Stimulated activated naive CD8-positive, alpha-beta T cell treated with anti-CD3 and anti-CD28 coated beads, Interleukin-15, Interleukin-2, amounts not matched to agents 100 ng/mL and 50 ng/mL, for 24 hours (primary cell): ENCODE measurements around the gene BAAT.
"Not testable (repeated sequence)": the region's sequence is repeated elsewhere in the genome, so short reads cannot be mapped to it uniquely, and the experiment has no call there.

ENCODE experiments used
- H3K27ac Mint-ChIP-seq: one replicate; pipeline ENCODE4 v1.8.0; 2021; ENCODE audit warnings: mild to moderate bottlenecking, mixed read lengths
- H3K27me3 Mint-ChIP-seq: one replicate; pipeline ENCODE4 v1.8.0; 2021; ENCODE audit warnings: mixed read lengths
- H3K36me3 Mint-ChIP-seq: one replicate; pipeline ENCODE4 v1.8.0; 2021; ENCODE audit warnings: low read depth, mixed read lengths
- H3K4me1 Mint-ChIP-seq: one replicate; pipeline ENCODE4 v1.8.0; 2021; ENCODE audit warnings: low read depth, mixed read lengths
- H3K4me3 Mint-ChIP-seq: one replicate; pipeline ENCODE4 v1.8.0; 2021; ENCODE audit warnings: mild to moderate bottlenecking, mixed read lengths
- H3K9me3 Mint-ChIP-seq: one replicate; pipeline ENCODE4 v1.8.0; 2021; ENCODE audit warnings: mixed read lengths

Gene BAAT

DNA sequence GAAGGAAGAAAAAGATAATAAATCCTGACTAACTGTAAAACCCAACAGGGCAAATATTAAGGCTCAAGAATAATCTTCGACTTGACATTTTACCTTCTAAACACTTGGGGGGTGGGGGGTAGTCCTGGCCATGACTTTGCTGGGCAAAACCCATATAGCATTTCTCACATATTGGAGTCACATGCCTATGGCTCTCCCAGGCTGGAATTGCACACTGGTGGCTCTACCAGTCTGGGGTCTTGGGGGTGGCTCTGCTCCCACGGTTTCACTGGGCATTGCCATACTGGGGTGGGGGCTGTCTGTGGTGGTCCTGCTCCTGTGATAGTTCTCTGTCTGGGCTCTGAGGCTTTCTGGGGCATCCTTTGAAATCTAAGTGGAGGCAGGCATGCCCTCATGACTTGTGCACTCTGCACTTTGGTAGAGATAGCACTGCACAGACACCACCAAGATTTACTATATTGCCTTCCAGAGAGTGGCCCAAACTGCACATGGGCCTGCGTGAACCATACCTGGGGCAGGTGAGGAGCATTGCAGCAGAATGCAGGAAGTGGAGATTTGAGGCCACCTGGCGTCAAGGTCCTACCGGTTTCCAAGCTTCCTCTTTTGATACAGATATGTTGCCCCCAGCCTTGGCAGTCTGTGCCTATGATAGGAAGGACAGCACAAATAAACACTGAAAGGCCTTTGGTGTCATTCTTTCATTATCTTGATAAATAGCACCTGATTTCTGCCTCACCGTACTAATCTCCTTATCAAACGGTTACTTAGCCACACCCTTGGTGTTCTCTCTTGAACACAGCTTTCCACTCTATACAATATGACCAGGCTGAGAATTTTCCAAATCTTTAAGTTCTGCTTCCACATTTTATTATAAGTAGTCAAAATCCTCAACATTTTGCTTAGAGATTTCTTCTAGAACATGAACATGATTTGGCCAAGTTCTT is 29.8 kb downstream of the BAAT start:
- H3K27me3 Mint-ChIP-seq = peaks cover 11% of the 10 kb centered on the region
- no peaks in the 10 kb centered on the region for H3K4me1 Mint-ChIP-seq
- H3K4me3 Mint-ChIP-seq = no peak overlapping the region
- no peaks in the 10 kb centered on the region for H3K36me3 Mint-ChIP-seq
- H3K9me3 Mint-ChIP-seq = no peaks in the 10 kb centered on the region
- H3K27ac Mint-ChIP-seq = no peak overlapping the region

- Mint-ChIP-seq H3K4me1 (no peaks in the 10 kb centered on the region), H3K27ac (no peak overlapping the region), H3K27me3 (peaks cover 11% of the 10 kb centered on the region), H3K9me3 (peaks cover 2% of the 10 kb centered on the region), H3K36me3 (no peaks in the 10 kb centered on the region), H3K4me3 (no peak overlapping the region)
Measured at GRCh38 chr9:101354143-101354764, 30.6 kb downstream of the BAAT start.

- peaks cover 14% of the 10 kb centered on the region for H3K27me3 Mint-ChIP-seq
- no peak overlapping the region for H3K27ac Mint-ChIP-seq
- H3K4me1 Mint-ChIP-seq = no peaks in the 10 kb centered on the region
- peaks cover 5% of the 10 kb centered on the region for H3K9me3 Mint-ChIP-seq
- no peaks in the 10 kb centered on the region for H3K36me3 Mint-ChIP-seq
- no peak overlapping the region for H3K4me3 Mint-ChIP-seq
Measured at GRCh38 chr9:101353683-101354082, 31.1 kb downstream of the BAAT start.

GRCh38 chr9:101352892-101353463 is 31.8 kb downstream of the BAAT start:
- Mint-ChIP-seq H3K27ac (no peak overlapping the region), H3K9me3 (peaks cover 5% of the 10 kb centered on the region), H3K4me3 (no peak overlapping the region), H3K4me1 (no peaks in the 10 kb centered on the region), H3K36me3 (no peaks in the 10 kb centered on the region), H3K27me3 (peaks cover 15% of the 10 kb centered on the region)

GRCh38 chr9:101350285-101350684 is 34.5 kb downstream of the BAAT start:
- H3K9me3 Mint-ChIP-seq = peaks cover 5% of the 10 kb centered on the region
- no peaks in the 10 kb centered on the region for H3K4me1 Mint-ChIP-seq
- peaks cover 24% of the 10 kb centered on the region for H3K27me3 Mint-ChIP-seq
- no peak overlapping the region for H3K4me3 Mint-ChIP-seq
- no peak overlapping the region for H3K27ac Mint-ChIP-seq
- no peaks in the 10 kb centered on the region for H3K36me3 Mint-ChIP-seq

GRCh38 chr9:101342595-101342994 is 42.2 kb downstream of the BAAT start:
- peaks cover 28% of the 10 kb centered on the region for H3K27me3 Mint-ChIP-seq
- no peaks in the 10 kb centered on the region for H3K9me3 Mint-ChIP-seq
- H3K4me1 Mint-ChIP-seq = no peaks in the 10 kb centered on the region
- H3K36me3 Mint-ChIP-seq = no peaks in the 10 kb centered on the region
- no peak overlapping the region for H3K4me3 Mint-ChIP-seq
- no peak overlapping the region for H3K27ac Mint-ChIP-seq

- H3K27me3 Mint-ChIP-seq = peaks cover 25% of the 10 kb centered on the region
- no peaks in the 10 kb centered on the region for H3K4me1 Mint-ChIP-seq
- H3K9me3 Mint-ChIP-seq = no peaks in the 10 kb centered on the region
- no peak overlapping the region for H3K27ac Mint-ChIP-seq
- H3K36me3 Mint-ChIP-seq = no peaks in the 10 kb centered on the region
- H3K4me3 Mint-ChIP-seq = no peak overlapping the region
Measured at GRCh38 chr9:101341958-101342357, 42.8 kb downstream of the BAAT start.

GRCh38 chr9:101337237-101337636 is 47.6 kb downstream of the BAAT start:
- H3K4me1 Mint-ChIP-seq = no peaks in the 10 kb centered on the region
- peaks cover 17% of the 10 kb centered on the region for H3K27me3 Mint-ChIP-seq
- no peak overlapping the region for H3K27ac Mint-ChIP-seq
- H3K4me3 Mint-ChIP-seq = no peak overlapping the region
- H3K9me3 Mint-ChIP-seq = no peaks in the 10 kb centered on the region
- no peaks in the 10 kb centered on the region for H3K36me3 Mint-ChIP-seq

DNA sequence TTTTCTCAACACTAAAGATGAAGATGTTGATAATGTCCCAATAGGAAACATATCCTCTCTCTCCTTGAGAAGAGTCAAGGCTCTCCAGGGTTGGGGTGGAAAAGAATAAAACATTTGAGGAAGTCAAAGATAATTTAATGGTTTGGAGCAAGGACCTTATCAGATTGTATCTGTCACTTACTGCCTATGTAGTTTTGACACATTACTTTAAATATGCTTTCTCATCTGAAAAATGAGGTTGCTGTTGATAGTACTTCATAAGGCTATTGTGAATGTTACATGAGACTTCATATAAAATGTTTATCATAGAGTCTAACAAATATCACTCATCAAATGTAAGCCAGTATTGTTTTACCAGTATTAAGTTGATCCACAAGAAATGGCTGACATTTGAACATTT is 48.7 kb downstream of the BAAT start:
- H3K9me3 Mint-ChIP-seq = no peaks in the 10 kb centered on the region
- H3K27me3 Mint-ChIP-seq = peaks cover 14% of the 10 kb centered on the region
- no peaks in the 10 kb centered on the region for H3K36me3 Mint-ChIP-seq
- H3K4me1 Mint-ChIP-seq = no peaks in the 10 kb centered on the region
- no peak overlapping the region for H3K4me3 Mint-ChIP-seq
- H3K27ac Mint-ChIP-seq = no peak overlapping the region

- peaks cover 7% of the 10 kb centered on the region for H3K27me3 Mint-ChIP-seq
Measured at GRCh38 chr9:101333926-101334702, 50.7 kb downstream of the BAAT start.

DNA sequence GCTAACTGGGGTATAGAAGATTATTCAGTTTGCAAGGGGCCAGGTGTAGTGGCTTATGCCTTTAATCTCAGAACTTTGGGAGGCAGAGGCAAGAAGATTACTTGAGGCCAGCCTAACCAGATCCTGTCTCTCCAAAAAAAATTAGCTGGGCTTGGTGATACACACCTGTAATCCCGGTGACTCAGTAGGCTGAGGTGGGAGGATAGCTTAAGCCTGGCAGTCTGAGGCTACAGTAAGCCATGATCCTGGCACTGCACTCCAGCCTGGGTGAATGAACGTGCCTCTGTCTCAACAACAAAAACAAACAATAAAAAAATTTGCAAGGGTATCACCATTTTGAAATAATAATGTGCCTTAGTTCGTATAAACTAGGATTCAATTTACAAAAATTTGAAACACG is 51.3 kb downstream of the BAAT start:
- Mint-ChIP-seq H3K27ac (no peak overlapping the region), H3K4me1 (no peaks in the 10 kb centered on the region), H3K4me3 (no peak overlapping the region), H3K27me3 (peaks cover 5% of the 10 kb centered on the region), H3K36me3 (no peaks in the 10 kb centered on the region), H3K9me3 (no peaks in the 10 kb centered on the region)

More at GRCh38 chr9:101333926-101334702, 50.7 kb downstream of the BAAT start:
- H3K27ac Mint-ChIP-seq = no peak overlapping the region
- no peaks in the 10 kb centered on the region for H3K36me3 Mint-ChIP-seq
- no peaks in the 10 kb centered on the region for H3K9me3 Mint-ChIP-seq
- H3K4me3 Mint-ChIP-seq = no peak overlapping the region
- H3K4me1 Mint-ChIP-seq = no peaks in the 10 kb centered on the region

DNA sequence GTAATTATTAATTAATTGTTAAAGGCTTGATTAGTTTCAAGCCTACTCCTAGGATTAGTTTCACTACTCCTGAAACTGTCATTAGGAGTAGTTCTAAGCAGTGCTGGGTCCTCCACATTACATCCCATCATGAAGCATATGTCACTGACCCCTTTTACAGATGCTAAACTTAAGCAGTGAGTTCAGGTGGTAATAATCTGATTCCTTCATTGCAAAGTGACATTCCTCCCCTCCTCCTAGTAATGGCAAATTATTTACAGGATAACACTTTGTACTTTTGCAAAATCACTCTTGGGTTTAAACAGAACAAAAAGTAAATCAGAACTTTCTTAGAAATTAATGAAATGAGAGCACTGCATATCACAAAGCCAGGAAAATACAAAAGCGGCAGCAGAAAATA is 52.4 kb downstream of the BAAT start:
- Mint-ChIP-seq H3K36me3 (no peaks in the 10 kb centered on the region), H3K27me3 (peaks cover 5% of the 10 kb centered on the region), H3K4me1 (no peaks in the 10 kb centered on the region), H3K9me3 (peaks cover 2% of the 10 kb centered on the region), H3K4me3 (no peak overlapping the region), H3K27ac (no peak overlapping the region)

DNA sequence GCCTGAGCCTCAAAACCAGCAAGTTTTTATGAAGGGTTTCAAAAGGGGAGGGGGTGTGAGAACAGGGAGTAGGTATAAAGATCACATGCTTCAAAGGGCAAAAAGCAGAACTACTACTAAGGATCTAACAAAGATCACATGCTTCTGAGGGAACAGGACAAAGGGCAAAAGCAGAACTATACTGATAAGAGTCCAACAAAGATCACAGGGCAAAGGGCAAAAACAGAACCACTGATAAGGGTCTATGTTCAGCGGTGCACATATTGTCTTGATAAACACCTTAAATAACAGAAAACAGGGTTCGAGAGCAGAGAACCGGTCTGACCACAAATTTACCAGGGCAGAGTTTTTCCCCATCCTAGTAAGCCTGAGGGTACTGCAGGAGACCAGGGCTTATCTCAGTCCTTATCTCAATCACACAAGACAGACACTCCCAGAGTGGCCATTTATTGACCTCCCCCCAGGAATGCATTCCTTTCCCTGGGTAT is 57.3 kb downstream of the BAAT start:
- H3K4me1 Mint-ChIP-seq, H3K9me3 Mint-ChIP-seq, H3K27ac Mint-ChIP-seq, H3K4me3 Mint-ChIP-seq, H3K36me3 Mint-ChIP-seq: not testable (repeated sequence)
- H3K27me3 Mint-ChIP-seq = peaks cover 18% of the 10 kb centered on the region

- Mint-ChIP-seq H3K36me3 (no peaks in the 10 kb centered on the region), H3K27ac (no peak overlapping the region), H3K9me3 (peaks cover 5% of the 10 kb centered on the region), H3K4me3 (no peak overlapping the region), H3K4me1 (no peaks in the 10 kb centered on the region), H3K27me3 (peaks cover 17% of the 10 kb centered on the region)
Measured at GRCh38 chr9:101326501-101326900, 58.3 kb downstream of the BAAT start.
